Measurements from ENCODE around the gene MRPL33.

MRPL33 gene

DNA sequence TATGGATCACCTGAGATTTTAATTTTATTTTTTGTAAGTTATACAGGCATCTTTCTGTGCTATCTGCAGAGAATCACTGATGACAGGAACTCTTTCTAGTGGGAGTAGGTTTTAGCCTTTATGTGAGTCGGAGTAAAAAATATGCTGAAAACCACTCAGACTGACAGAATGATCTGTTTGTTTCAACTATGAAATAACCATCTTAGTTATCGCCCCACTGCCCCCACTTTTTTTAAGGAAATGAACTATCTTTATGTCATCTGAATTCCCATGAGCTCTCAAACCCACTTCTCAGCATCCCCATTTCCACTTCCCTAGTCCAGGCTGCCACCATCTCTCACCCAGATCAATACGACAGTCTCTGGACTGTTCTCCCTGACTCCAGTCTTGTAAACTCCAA, 38.9 kb downstream of the MRPL33 start:
- DNase-seq, result no peak

DNA sequence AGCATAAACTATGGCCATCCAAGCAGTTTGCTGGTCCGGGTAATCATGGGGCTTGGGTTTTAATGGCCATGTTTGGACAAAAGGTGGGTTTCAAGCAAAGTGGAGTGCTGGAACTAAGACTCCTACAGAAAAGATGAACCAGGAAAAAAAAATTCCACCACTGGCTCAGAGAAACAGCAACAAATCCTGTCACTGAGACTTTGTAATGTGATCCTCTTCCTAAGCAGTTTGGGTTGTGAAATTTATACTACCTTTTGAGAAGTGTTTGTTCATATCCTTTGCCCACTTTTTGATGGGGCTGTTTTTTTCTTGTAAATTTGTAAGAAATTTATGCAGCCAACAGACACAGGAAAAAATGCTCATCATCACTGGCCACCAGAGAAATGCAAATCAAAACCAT, 40.2 kb downstream of the MRPL33 start:
- no peak for DNase-seq

DNA sequence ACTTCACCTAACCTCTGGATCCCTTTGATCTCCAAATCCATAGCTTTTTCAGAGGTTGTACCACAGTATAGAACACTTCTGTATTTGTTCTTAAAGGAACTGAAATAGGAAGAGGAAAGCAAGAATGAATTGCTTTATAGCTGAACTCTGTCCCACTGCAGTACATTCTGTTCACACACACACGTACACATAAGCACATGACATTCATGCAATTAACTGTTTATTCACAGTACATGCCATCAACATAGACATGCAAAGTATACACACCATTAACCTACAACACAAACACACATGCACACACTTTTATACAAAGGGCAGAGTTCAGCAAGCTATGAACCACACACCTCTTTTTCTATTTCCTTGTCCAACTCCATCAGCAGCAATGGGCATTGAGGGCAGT, 43.2 kb downstream of the MRPL33 start:
- no peak for DNase-seq

DNA sequence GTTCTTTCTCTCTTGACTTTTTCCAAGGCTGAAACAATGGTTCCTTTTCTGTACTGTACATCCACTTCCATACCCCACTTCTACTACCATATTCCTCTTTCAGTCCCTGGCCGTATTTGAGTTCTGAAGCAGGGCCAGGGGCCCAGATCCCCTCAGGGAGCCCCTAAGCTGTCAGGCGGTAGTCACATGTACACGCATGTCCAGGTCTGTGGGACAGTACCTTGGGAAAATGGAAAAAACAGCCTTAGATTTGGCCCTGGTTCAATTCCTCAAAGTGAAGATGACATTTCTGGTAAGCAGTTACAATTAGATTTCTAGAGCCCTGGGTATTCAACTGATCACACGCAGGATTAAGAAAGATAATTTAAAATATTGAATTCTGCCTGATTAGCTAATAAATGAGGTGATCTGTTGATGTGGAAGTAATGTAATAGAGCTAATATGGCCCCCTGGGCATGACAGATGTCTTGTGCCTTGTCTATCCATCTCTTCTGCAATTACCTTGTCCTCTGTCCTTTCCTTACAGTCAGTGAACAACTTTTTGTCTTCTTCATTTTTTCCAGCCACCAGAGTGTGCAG, 44.4 kb downstream of the MRPL33 start:
- DNase-seq, result no peak

DNA sequence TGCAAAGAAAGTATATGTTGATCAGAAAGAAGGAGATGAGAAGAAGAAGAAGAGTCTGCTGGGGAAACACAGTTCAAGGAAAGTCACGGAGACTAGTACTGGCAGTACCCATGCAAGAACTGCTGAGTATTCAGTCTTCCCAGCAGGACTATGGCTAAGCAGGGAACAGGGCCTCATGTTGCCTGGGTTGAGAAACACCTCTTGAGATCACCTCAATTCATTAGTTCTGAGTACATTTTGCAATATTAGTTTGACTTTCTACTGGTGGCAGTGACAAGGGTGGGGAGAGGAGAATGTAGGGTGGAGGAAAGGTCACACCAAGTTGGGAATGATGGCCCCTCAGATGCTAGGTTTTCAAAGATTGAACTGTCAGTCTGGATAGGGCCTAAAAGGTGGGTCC, 50.5 kb downstream of the MRPL33 start:
- no peak for DNase-seq

DNA sequence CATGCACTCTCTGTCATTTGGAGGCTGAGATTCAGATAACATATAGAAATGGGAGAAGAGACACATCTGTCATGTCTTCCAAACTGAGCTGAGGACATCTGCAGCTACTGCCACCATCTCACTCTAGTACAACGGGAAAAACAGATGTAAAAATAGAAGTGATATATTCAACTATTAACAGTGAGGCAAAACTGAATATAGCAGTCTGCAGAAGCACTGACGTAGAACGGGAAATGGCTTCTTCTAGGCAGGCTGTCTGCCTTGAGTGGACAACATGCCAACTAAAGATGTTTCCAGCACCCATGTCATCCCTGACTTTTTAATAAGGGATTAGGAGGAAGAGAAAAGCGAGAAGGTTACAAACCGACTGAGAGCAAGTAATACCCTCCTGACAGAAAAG, 51.6 kb downstream of the MRPL33 start:
- DNase-seq, result no peak

DNA sequence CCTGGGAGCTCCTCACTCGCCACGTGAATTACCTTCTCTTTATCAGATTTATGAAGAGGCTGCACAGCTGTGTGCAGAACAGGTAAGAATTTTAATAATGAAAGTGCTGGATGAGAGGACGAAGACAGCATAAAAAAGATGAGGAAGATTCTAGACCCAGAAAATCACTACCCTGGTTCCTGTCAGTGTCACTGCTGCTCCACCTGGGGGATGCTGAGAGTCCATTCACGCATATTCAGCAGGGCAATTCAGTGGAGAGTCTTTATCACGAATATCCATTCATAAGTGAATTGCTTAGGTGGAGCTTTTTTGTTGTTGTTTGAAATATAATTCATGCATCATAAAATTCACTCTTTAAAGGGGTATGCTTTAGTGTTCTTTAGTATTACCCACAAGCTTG, 52.0 kb downstream of the MRPL33 start:
- DNase-seq, result no peak

DNA sequence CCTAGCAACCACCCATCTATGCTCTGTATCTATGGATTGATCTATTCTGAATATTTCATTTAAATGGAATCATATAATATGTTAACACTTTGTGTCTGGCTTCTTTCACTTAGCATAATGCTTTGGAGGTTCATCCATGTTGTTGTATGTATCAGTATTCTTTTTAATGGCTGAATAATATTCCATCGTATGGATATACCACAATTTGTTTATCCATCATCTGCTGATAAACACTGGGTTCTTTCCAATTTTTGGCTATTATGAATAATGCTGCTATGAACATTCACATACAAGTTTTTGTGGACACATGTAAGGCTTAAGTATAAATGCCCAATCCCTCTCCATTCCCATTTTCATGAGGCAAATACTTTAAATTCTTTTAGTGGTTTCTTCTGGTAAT, 52.9 kb downstream of the MRPL33 start:
- DNase-seq, result no peak

DNA sequence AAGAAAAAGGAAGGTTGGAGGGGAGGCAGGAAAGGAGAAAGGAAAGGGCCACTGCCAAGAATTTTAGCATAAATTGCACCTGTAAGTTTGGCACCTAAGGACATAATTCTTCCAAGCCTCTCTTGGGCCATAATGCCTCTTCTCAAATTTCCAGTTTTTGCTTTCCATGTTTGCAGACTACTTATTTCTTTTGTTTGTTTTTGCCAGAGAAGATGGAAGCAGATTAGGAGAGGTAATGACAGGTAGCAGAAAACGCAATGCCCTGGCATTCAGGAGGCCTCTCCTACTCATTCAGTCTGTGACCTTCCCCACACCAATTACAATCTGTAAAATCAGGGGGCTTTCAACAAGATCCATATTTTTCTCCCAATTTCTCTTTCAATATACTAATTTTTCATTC, 56.8 kb downstream of the MRPL33 start:
- DNase-seq, result no peak
